A673 (cell line): Measurements from ENCODE around the gene LONP2. TPM values are rescaled to one million over a fixed set of nuclear protein-coding genes. Genes with fewer than 3 reads are reported as not detected.

ENCODE experiments used
- BruUV-seq: library from RNA; stranded (reverse); fragments of 400-500 nt; replicated peaks from 2 replicates; lab custom pipeline; 2021; lab: Mats Ljungman, UMichigan
- CTCF ChIA-PET: fragments of 300-600 bp; sonication (Branson Sonifier 250); formaldehyde crosslinking; loops from one replicate; lab custom pipeline; 2022; ENCODE audit warnings: antibody characterized with exemption; lab: Charles Lee
- POLR2A ChIA-PET: fragments of 300-600 bp; sonication (Branson Sonifier 250); formaldehyde crosslinking; loops from one replicate; lab custom pipeline; 2022; ENCODE audit warnings: antibody characterized with exemption; ENCODE audit not compliant: low non-redundant PET; lab: Charles Lee
- DNase-seq: peaks from one replicate; pipeline ENCODE4 v3.0.0-alpha.2; 2015; ENCODE audit warnings: low spot score
- H3K27ac ChIP-seq: fragments of 200-600 bp; sonication (generic); 2 replicates; pipeline ENCODE4 v1.5.1; 2016; ENCODE audit warnings: mixed run types, low read depth, mild to moderate bottlenecking, mixed read lengths, antibody characterized with exemption, low read length; ENCODE audit not compliant: poor library complexity, severe bottlenecking
- H3K27me3 ChIP-seq: fragments of 200-600 bp; sonication (generic); replicated peaks from 2 replicates; pipeline ENCODE4 v1.6.1; 2017; ENCODE audit warnings: mixed run types, low read depth, mild to moderate bottlenecking, mixed read lengths, antibody characterized with exemption, low read length; ENCODE audit not compliant: insufficient read depth, poor library complexity
- H3K36me3 ChIP-seq: fragments of 200-600 bp; sonication (generic); 2 replicates; pipeline ENCODE4 v1.6.1; 2016; ENCODE audit warnings: mixed run types, mild to moderate bottlenecking, mixed read lengths, antibody characterized with exemption, low read length; ENCODE audit not compliant: insufficient read depth, poor library complexity, severe bottlenecking
- H3K4me1 ChIP-seq: fragments of 200-600 bp; sonication (generic); 2 replicates; pipeline ENCODE4 v1.6.1; 2017; ENCODE audit warnings: mixed run types, mild to moderate bottlenecking, mixed read lengths, antibody characterized with exemption, low read length; ENCODE audit not compliant: insufficient read depth, poor library complexity, severe bottlenecking
- H3K4me3 ChIP-seq: fragments of 200-600 bp; sonication (generic); 2 replicates; pipeline ENCODE4 v1.5.1; 2016; ENCODE audit warnings: low read depth, mixed run types, mild to moderate bottlenecking, mixed read lengths, low read length; ENCODE audit not compliant: poor library complexity, severe bottlenecking
- H3K9me3 ChIP-seq: fragments of 200-600 bp; sonication (generic); 2 replicates; pipeline ENCODE4 v1.6.1; 2016; ENCODE audit warnings: mixed run types, low read depth, mild to moderate bottlenecking, mixed read lengths, antibody characterized with exemption, low read length; ENCODE audit not compliant: poor library complexity, severe bottlenecking
- EZH2 ChIP-seq: fragments of 200-600 bp; sonication (generic); IDR thresholded peaks from 2 replicates; pipeline ENCODE4 v1.6.1; 2017; ENCODE audit warnings: borderline replicate concordance, low read depth, mild to moderate bottlenecking, mixed read lengths, antibody characterized with exemption, low read length; ENCODE audit not compliant: poor library complexity, severe bottlenecking
- intact Hi-C: fragments of 100-400 bp; cut with micrococcal nuclease; formaldehyde crosslinking; loops from one replicate; pipeline ENCODE4 v1.10.0; 2022; ENCODE audit not compliant: unreplicated experiment
- total RNA-seq: library from RNA; stranded (reverse); gene quantifications from 2 replicates; pipeline ENCODE4 v1.2.3, GENCODE V29; 2021
- TF ChIP-seq, protein P1 (sequence below): fragments of 300-800, 200-600 bp; sonication (generic); conservative IDR thresholded peaks from 2 replicates; pipeline ENCODE4 v1.5.1; 2017; ENCODE audit warnings: low read depth, mild to moderate bottlenecking, antibody characterized with exemption, low read length, moderate library complexity, mixed read lengths

LONP2 gene
- total RNA-seq, 1 experiment from 2014 or later, result 48.8 TPM

DNA sequence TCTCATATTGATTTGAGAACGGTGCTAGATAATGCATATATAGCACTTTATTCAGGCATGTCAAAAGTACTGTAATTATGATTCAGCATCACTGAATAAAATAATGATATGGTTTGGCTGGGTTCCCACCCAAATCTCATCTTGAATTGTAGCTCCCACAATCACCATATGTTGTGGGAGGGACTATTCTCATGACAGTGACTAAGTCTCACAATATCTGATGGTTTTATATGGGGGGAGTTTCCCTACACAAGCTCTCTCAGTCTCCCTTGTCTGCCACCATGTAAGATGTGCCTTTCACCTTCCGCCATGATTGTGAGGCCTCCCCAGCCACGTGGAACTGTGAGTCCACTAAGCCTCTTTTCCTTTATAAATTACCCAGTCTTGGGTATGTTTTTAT, 25.6 kb upstream of the LONP2 start:
- H3K27ac ChIP-seq, result no peak overlapping the region
- H3K27me3 ChIP-seq, result no peaks in the 10 kb centered on the region
- POLR2A ChIA-PET, result no interaction called here
- H3K36me3 ChIP-seq, result no peaks in the 10 kb centered on the region
- TF ChIP-seq EZH2, result no peak
- TF ChIP-seq, protein P1, sequence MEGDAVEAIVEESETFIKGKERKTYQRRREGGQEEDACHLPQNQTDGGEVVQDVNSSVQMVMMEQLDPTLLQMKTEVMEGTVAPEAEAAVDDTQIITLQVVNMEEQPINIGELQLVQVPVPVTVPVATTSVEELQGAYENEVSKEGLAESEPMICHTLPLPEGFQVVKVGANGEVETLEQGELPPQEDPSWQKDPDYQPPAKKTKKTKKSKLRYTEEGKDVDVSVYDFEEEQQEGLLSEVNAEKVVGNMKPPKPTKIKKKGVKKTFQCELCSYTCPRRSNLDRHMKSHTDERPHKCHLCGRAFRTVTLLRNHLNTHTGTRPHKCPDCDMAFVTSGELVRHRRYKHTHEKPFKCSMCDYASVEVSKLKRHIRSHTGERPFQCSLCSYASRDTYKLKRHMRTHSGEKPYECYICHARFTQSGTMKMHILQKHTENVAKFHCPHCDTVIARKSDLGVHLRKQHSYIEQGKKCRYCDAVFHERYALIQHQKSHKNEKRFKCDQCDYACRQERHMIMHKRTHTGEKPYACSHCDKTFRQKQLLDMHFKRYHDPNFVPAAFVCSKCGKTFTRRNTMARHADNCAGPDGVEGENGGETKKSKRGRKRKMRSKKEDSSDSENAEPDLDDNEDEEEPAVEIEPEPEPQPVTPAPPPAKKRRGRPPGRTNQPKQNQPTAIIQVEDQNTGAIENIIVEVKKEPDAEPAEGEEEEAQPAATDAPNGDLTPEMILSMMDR, result no peak
- no peak overlapping the region for H3K4me3 ChIP-seq
- BruUV-seq, result no TSS peak
- no peaks in the 10 kb centered on the region for H3K9me3 ChIP-seq
- H3K4me1 ChIP-seq, result no peaks in the 10 kb centered on the region
- intact Hi-C loops, result no loop called here
- DNase-seq, result no peak
- CTCF ChIA-PET, result no interaction called here

DNA sequence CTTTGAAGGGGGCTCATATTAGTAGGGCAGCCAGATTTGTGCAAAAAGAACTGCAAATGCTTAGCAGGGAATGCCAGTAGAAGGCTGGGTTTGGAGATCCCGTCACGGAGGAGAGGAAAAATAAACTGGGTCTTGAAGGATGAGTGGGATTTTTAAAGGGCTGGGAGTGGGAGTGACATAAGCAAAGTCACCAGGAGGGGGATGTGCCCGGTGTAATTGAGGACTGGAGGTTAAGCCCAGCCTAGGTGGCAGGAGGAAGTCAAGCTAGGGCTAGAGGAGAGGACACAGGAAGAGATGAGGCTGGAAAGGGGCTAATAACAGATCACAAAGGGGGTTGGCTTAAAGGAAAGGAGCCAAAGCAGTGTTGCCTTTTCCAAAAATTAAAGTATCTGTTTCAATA, 23.2 kb upstream of the LONP2 start:
- H3K4me1 ChIP-seq, result no peaks in the 10 kb centered on the region
- no peak overlapping the region for H3K4me3 ChIP-seq
- CTCF ChIA-PET, result no interaction called here
- POLR2A ChIA-PET, result no interaction called here
- TF ChIP-seq, protein P1, result no peak
- no peak for TF ChIP-seq EZH2
- no peaks in the 10 kb centered on the region for H3K9me3 ChIP-seq
- H3K36me3 ChIP-seq, result no peaks in the 10 kb centered on the region
- BruUV-seq, result no TSS peak
- no peaks in the 10 kb centered on the region for H3K27me3 ChIP-seq
- no peak overlapping the region for H3K27ac ChIP-seq
- intact Hi-C loops, result no loop called here
- DNase-seq, result no peak

DNA sequence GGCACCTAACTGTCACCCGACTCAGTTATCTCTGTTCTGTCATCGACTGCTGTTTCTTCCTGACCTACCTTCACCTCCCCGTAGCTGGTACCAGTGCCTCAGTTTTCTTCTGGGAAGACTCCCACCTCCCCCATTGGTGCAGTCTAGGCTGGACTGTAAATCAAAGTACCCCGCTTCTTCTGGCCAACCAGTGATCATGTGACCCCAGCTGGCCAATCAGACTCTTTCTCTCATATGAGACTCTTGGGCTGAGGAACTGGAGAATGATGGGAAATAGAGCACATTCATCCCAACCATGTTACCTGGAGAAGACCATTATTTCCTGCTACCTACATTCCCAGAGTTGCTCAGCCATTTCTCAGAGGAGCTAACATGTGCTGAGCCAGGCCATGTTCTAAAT, 20.6 kb upstream of the LONP2 start:
- no TSS peak for BruUV-seq
- no peaks in the 10 kb centered on the region for H3K27me3 ChIP-seq
- no peaks in the 10 kb centered on the region for H3K36me3 ChIP-seq
- intact Hi-C loops, result no loop called here
- DNase-seq, result no peak
- no peak overlapping the region for H3K27ac ChIP-seq
- TF ChIP-seq, protein P1, result no peak
- TF ChIP-seq EZH2, result no peak
- H3K4me1 ChIP-seq, result no peaks in the 10 kb centered on the region
- ChIA-PET POLR2A (no interaction called here), CTCF (no interaction called here)
- H3K4me3 ChIP-seq, result no peak overlapping the region
- no peaks in the 10 kb centered on the region for H3K9me3 ChIP-seq
